Upper lobe of left lung (tissue), 6 donors: ENCODE data around the gene PLAAT5. TPM values are rescaled to one million over a fixed set of nuclear protein-coding genes. Genes with fewer than 3 reads are reported as not detected.
A peak's percentile ranks its signal among the peaks of the same experiment; 100 is the strongest.

Experiments
- ATAC-seq, 2 donors: fragments of 200-7000 bp; cut with Tn5 transposase; one replicate each; pipeline ENCODE4 v1.9.1; 2022; ENCODE audit warnings: mild to moderate bottlenecking in 2 of 2, moderate library complexity in 2 of 2; ENCODE audit not compliant: low FRiP score in 2 of 2
- DNase-seq, 2 donors: peaks; one replicate each; pipeline ENCODE4 v3.0.0-alpha.2; 2019 to 2020
- H3K27ac ChIP-seq, 4 donors: fragments of 200-600 bp; sonication (generic); one replicate each; pipeline ENCODE4 v1.5.1; 2016 to 2019
- H3K27me3 ChIP-seq, 4 donors: fragments of 200-600 bp; sonication (generic); one replicate each; pipeline ENCODE4 v1.5.1; 2017 to 2019
- H3K36me3 ChIP-seq, 4 donors: fragments of 200-600 bp; sonication (generic); one replicate each; pipeline ENCODE4 v1.5.1; 2016 to 2019
- H3K4me1 ChIP-seq, 4 donors: fragments of 200-600 bp; sonication (generic); one replicate each; pipeline ENCODE4 v1.5.1; 2018 to 2019
- H3K4me3 ChIP-seq, 4 donors: fragments of 200-600 bp; sonication (generic); one replicate each; pipeline ENCODE4 v1.5.1; 2017 to 2019; ENCODE audit warnings: mild to moderate bottlenecking in 2 of 4, moderate library complexity in 1 of 4
- H3K9me3 ChIP-seq, 4 donors: fragments of 200-600 bp; sonication (generic); one replicate each; pipeline ENCODE4 v1.5.1; 2018 to 2019
- CTCF ChIP-seq, 6 experiments: fragments of 450-650 bp in 4 of 6; fragments of 200-600 bp in 2 of 6; sonication (generic) in 2 of 6; IDR thresholded peaks; one replicate each; pipeline ENCODE4 v1.5.1; 2016 to 2019; ENCODE audit warnings: antibody characterized with exemption in 6 of 6
- EP300 ChIP-seq, 4 donors: sonication (generic); formaldehyde crosslinking; IDR thresholded peaks; one replicate each; pipeline ENCODE4 v1.5.1; 2017; ENCODE audit warnings: antibody characterized with exemption in 4 of 4, control low read depth in 2 of 4
- POLR2A ChIP-seq, 4 donors: fragments of 450-650 bp; IDR thresholded peaks; one replicate each; pipeline ENCODE4 v1.5.1; 2016 to 2017; ENCODE audit warnings: antibody characterized with exemption in 4 of 4, mild to moderate bottlenecking in 2 of 4
- POLR2AphosphoS5 ChIP-seq, 2 donors: sonication (generic); formaldehyde crosslinking; IDR thresholded peaks; one replicate each; pipeline ENCODE4 v1.5.1; 2017; ENCODE audit warnings: antibody characterized with exemption in 2 of 2
- WGBS, 2 donors: methylation state at CpG; one replicate each; pipeline ENCODE4 v1.1.5; 2017 to 2018; 5-methylcytosine and 5-hydroxymethylcytosine counted together
- total RNA-seq, 6 donors: library from RNA; depleted of rRNA in 4 of 6; stranded (reverse); fragments of >200 nt in 4 of 6; gene quantifications; one replicate each; pipeline versions ENCODE4 v1.1.0 to v1.2.1, GENCODE V29; 2016 to 2021
- donor health status: DM: no; HTN: no; CAD: no; lungs with moderate emphysema.
- donor health status: DM: no; HTN: yes; CAD: no; lungs with severe emphysema.

Gene PLAAT5
- total RNA-seq, 6 donors from 2014 or later: 1.0 to 7.2 (median 3.1) TPM

DNA sequence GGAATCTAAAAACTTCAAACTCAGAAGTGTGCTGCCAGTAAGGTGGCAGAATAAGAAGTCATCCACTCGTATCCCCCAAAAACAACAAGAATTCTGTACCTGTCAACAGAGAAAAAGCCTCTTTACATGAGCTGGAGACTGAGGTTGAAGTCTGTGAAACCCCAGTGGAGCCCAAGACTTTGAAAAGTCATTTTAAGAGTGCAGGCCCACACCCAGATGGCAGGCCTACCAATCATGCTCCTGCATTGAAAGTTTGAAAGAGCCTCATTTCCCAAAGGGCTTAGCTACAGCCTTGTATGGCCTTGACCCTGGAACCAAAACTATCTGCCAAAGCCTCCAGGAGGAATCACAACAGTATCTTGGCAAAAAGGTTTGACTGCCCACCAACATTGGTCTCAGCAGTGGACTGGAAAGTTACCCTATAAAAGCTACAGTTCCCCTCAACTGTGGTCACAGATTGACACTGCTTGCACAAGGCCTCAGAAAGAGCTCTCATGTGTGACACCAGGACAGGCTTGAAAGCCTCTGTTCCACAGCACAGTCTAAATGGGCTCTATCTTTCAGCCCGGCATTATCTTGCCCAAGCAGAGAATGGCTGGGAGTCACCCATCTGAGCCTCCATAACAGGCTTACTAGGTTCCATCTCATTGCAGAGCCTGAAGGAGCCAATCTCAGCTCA lies 73.7 kb downstream of the PLAAT5 start:
- Histone ChIP-seq H3K4me3 (no peak overlapping the region), H3K27ac (no peak overlapping the region), H3K9me3 (no peaks in the 10 kb centered on the region), H3K36me3 (no peaks in the 10 kb centered on the region), H3K27me3 (no peaks in the 10 kb centered on the region), H3K4me1 (no peaks in the 10 kb centered on the region)
- WGBS, 2 donors: 33 to 35% methylated on average over 2 of the region's 2 CpGs
- no peak for DNase-seq
- peak in 1 of 2 donors; percentile 19 for ATAC-seq
- TF ChIP-seq CTCF (IDR thresholded peaks at IDR 0.05) (no peak), POLR2AphosphoS5 (IDR thresholded peaks at IDR 0.05) (no peak), EP300 (IDR thresholded peaks at IDR 0.05) (no peak), POLR2A (IDR thresholded peaks at IDR 0.05) (no peak)

Other genes with a start within 250 kb of the PLAAT5 start
- gene SLC22A25, start 247.6 kb downstream of the PLAAT5 start, total RNA-seq: not detected
- not detected for gene SLC22A9, start 121.4 kb downstream of the PLAAT5 start, total RNA-seq
- 1 to 10 TPM in 1 of 6 donors, under 1 TPM in 3, not detected in 2; 0.61 to 1.8 (median 0.76) TPM for gene LGALS12, start 14.9 kb upstream of the PLAAT5 start, total RNA-seq
- gene PLAAT4, start 45.6 kb upstream of the PLAAT5 start, total RNA-seq: 100 to 1,000 TPM in 5 of 6 donors, 10 to 100 TPM in 1; 91.1 to 272 (median 192) TPM
- 10 to 100 TPM in 1 of 6 donors, 1 to 10 TPM in 5; 1.9 to 10.5 (median 5.5) TPM for gene PLAAT2, start 72.2 kb upstream of the PLAAT5 start, total RNA-seq
- gene PLAAT3, start 123.3 kb upstream of the PLAAT5 start, total RNA-seq: 100 to 1,000 TPM in 3 of 6 donors, 10 to 100 TPM in 3; 36.7 to 128 (median 89.5) TPM
- gene ATL3, start 180.2 kb upstream of the PLAAT5 start, total RNA-seq: 10 to 100 TPM; 16.8 to 75.1 (median 61.2) TPM
- 100 to 1,000 TPM in 4 of 6 donors, 10 to 100 TPM in 2; 41.9 to 153 (median 113) TPM for gene RTN3, start 190.3 kb upstream of the PLAAT5 start, total RNA-seq